GM19397 (cell line): ENCODE results near the gene ATG13.
"Not testable (repeated sequence)": the region's sequence is repeated elsewhere in the genome, so short reads cannot be mapped to it uniquely, and the experiment has no call there.

Experiments
- ATAC-seq: cut with Tn5 transposase; IDR thresholded peaks from one replicate; pipeline ENCODE4 v1.9.1; 2021; ENCODE audit warnings: mild to moderate bottlenecking, moderate library complexity; ENCODE audit not compliant: unreplicated experiment

ATG13 gene

GRCh38 chr11:46694607-46695006, 77.3 kb downstream of the ATG13 start:
- ATAC-seq: no peak

GRCh38 chr11:46695345-46696211, 78.2 kb downstream of the ATG13 start:
- ATAC-seq: no peak

- ATAC-seq: no peak
These were observed 78.8 kb downstream of the ATG13 start for GRCh38 chr11:46696212-46696558.

- ATAC-seq: no peak
These were observed 80.0 kb downstream of the ATG13 start for GRCh38 chr11:46697303-46697702.

GRCh38 chr11:46697723-46698122, 80.4 kb downstream of the ATG13 start:
- ATAC-seq: no peak

GRCh38 chr11:46698597-46698996, 81.2 kb downstream of the ATG13 start:
- no peak for ATAC-seq

GRCh38 chr11:46700241-46701077, 83.1 kb downstream of the ATG13 start, which contains the start of the genes ARHGAP1 and ZNF408:
Gene ARHGAP1, minus strand, starts transcription at chr11:46700619. Its CDS starts 4,512 bp downstream, at chr11:46696107.
Gene ZNF408, plus strand, starts transcription at chr11:46701031. Its CDS starts 17 bp downstream, at chr11:46701048.
- ATAC-seq: peak; percentile 92

- ATAC-seq: no peak
These were observed 83.8 kb downstream of the ATG13 start for GRCh38 chr11:46701078-46701654.

GRCh38 chr11:46705070-46705688, 87.8 kb downstream of the ATG13 start:
- ATAC-seq: no peak

GRCh38 chr11:46706886-46707285, 89.5 kb downstream of the ATG13 start:
- ATAC-seq: no peak

GRCh38 chr11:46709351-46709750, 92.0 kb downstream of the ATG13 start:
- not testable (repeated sequence) for ATAC-seq

GRCh38 chr11:46710821-46711269, 93.5 kb downstream of the ATG13 start:
- no peak for ATAC-seq

- ATAC-seq: no peak
These were observed 94.0 kb downstream of the ATG13 start for GRCh38 chr11:46711303-46711702.

- no peak for ATAC-seq
These were observed 95.7 kb downstream of the ATG13 start for GRCh38 chr11:46712874-46713576.

GRCh38 chr11:46717825-46718154, 100.4 kb downstream of the ATG13 start:
- not testable (repeated sequence) for ATAC-seq

- ATAC-seq: no peak
These were observed 101.0 kb downstream of the ATG13 start for GRCh38 chr11:46718155-46719019.

- no peak for ATAC-seq
These were observed 101.7 kb downstream of the ATG13 start, which contains the start of gene F2 for GRCh38 chr11:46719048-46719542. Gene F2, plus strand, starts transcription at chr11:46719213. Its CDS starts 23 bp downstream, at chr11:46719236.

GRCh38 chr11:46719543-46720218, 102.3 kb downstream of the ATG13 start:
- no peak for ATAC-seq

GRCh38 chr11:46721286-46721685, 103.9 kb downstream of the ATG13 start:
- no peak for ATAC-seq
